ENCODE measurements around the gene SIRT1.
A peak's percentile ranks its signal among the peaks of the same experiment; 100 is the strongest.
"Not testable (repeated sequence)": the region's sequence is repeated elsewhere in the genome, so short reads cannot be mapped to it uniquely, and the experiment has no call there.

Gene SIRT1

GRCh38 chr10:67861750-67862432, 22.6 kb upstream of the SIRT1 start:
- TF ChIP-seq GATA1 (IDR thresholded peaks at IDR 0.05; ENCODE audit: low read depth, low read length): no peak
- TF ChIP-seq POLR2A (IDR thresholded peaks at IDR 0.05; ENCODE audit: low read length): no peak
- no peak for DNase-seq

GRCh38 chr10:67863094-67863493, 21.4 kb upstream of the SIRT1 start:
- TF ChIP-seq POLR2A (IDR thresholded peaks at IDR 0.05; ENCODE audit: low read length): no peak
- no peak for TF ChIP-seq GATA1 (IDR thresholded peaks at IDR 0.05; ENCODE audit: low read depth, low read length)
- no peak for DNase-seq

GRCh38 chr10:67864607-67865371, 19.7 kb upstream of the SIRT1 start:
- no peak for DNase-seq
- TF ChIP-seq POLR2A (IDR thresholded peaks at IDR 0.05; ENCODE audit: low read length) (no peak), GATA1 (IDR thresholded peaks at IDR 0.05; ENCODE audit: low read depth, low read length) (no peak)

GRCh38 chr10:67868132-67868531, 16.3 kb upstream of the SIRT1 start:
- TF ChIP-seq GATA1 (IDR thresholded peaks at IDR 0.05; ENCODE audit: low read depth, low read length) (no peak), POLR2A (IDR thresholded peaks at IDR 0.05; ENCODE audit: low read length) (no peak)

GRCh38 chr10:67869996-67870395, 14.5 kb upstream of the SIRT1 start:
- no peak for TF ChIP-seq GATA1 (IDR thresholded peaks at IDR 0.05; ENCODE audit: low read depth, low read length)
- no peak for TF ChIP-seq POLR2A (IDR thresholded peaks at IDR 0.05; ENCODE audit: low read length)
- DNase-seq: no peak

More at GRCh38 chr10:67868132-67868531, 16.3 kb upstream of the SIRT1 start:
- DNase-seq: no peak

GRCh38 chr10:67875340-67876238, 8.9 kb upstream of the SIRT1 start:
- no peak for DNase-seq
- TF ChIP-seq POLR2A (IDR thresholded peaks at IDR 0.05; ENCODE audit: low read length): no peak
- no peak for TF ChIP-seq GATA1 (IDR thresholded peaks at IDR 0.05; ENCODE audit: low read depth, low read length)

GRCh38 chr10:67877421-67877820, 7.0 kb upstream of the SIRT1 start:
- not testable (repeated sequence) for DNase-seq

- TF ChIP-seq GATA1 (IDR thresholded peaks at IDR 0.05; ENCODE audit: low read depth, low read length): no peak
- TF ChIP-seq POLR2A (IDR thresholded peaks at IDR 0.05; ENCODE audit: low read length): no peak
- DNase-seq: no peak
Measured at GRCh38 chr10:67878133-67878532, 6.3 kb upstream of the SIRT1 start.

GRCh38 chr10:67883710-67884312, 645 bp upstream of the SIRT1 start:
- no peak for TF ChIP-seq POLR2A (IDR thresholded peaks at IDR 0.05; ENCODE audit: low read length)
- no peak for TF ChIP-seq GATA1 (IDR thresholded peaks at IDR 0.05; ENCODE audit: low read depth, low read length)
- DNase-seq: peak in 1 of 2 experiments; percentile 45

GRCh38 chr10:67884842-67885670, 600 bp downstream of the SIRT1 start:
- peak; percentile 85 to 90 for DNase-seq
- peak; percentile 59 for TF ChIP-seq POLR2A (IDR thresholded peaks at IDR 0.05; ENCODE audit: low read length)
- TF ChIP-seq GATA1 (IDR thresholded peaks at IDR 0.05; ENCODE audit: low read depth, low read length): no peak

- DNase-seq: no peak
- TF ChIP-seq GATA1 (IDR thresholded peaks at IDR 0.05; ENCODE audit: low read depth, low read length) (no peak), POLR2A (IDR thresholded peaks at IDR 0.05; ENCODE audit: low read length) (no peak)
Measured at GRCh38 chr10:67893637-67894036, 9.2 kb downstream of the SIRT1 start.

- no peak for TF ChIP-seq POLR2A (IDR thresholded peaks at IDR 0.05; ENCODE audit: low read length)
- no peak for TF ChIP-seq GATA1 (IDR thresholded peaks at IDR 0.05; ENCODE audit: low read depth, low read length)
- DNase-seq: no peak
Measured at GRCh38 chr10:67903581-67903980, 19.1 kb downstream of the SIRT1 start.

All from erythroblast (primary cell).